ENCODE measurements around the gene CSK.

DNA sequence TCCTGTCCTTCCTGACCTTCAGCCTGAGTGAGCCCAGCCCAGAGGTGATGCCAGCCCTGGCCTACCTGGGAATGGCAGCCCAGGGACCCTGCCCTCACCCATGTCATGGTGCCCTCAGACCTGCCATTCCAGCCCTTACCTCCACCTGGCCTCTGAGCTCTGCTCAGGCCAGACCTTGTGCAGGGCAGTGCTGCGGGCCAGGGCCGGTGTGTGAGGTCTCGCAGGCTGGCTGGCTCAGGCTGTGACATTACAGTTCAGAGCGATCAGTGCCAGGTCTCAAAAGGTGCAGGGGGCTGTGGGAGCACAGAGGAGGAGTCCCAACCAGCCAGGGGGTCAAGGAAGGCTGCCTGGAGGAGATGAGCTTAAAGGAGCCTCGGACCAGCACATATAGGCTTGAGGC is 38.2 kb downstream of the CSK start:
- TF ChIP-seq POLR2A (IDR thresholded peaks at IDR 0.05; ENCODE audit: low read depth, low read length) (no peak), POLR2AphosphoS5 (IDR thresholded peaks at IDR 0.05; ENCODE audit: low read depth, low read length) (no peak), TAF1 (IDR thresholded peaks at IDR 0.05; ENCODE audit: low read depth, low read length) (no peak), SPI1 (IDR thresholded peaks at IDR 0.05; ENCODE audit: low read depth, low read length) (no peak), POU2F2 (IDR thresholded peaks at IDR 0.05; ENCODE audit: low read depth, low read length) (no peak), PAX5 (IDR thresholded peaks at IDR 0.05; ENCODE audit: insufficient read depth, low read length, severe bottlenecking) (no peak)

Data from GM12891 (cell line).